ENCODE data around the gene DYNLT4. TPM values are rescaled to one million over a fixed set of nuclear protein-coding genes. Genes with fewer than 3 reads are reported as not detected.

DYNLT4 gene
- total and polyA plus RNA-seq, 2 donors (not counting 3 experiments of a cell fraction or from before 2014, with no cell fraction given): 0.46 to 0.62 TPM

GRCh38 chr1:44855742-44856141 is 48.6 kb upstream of the DYNLT4 start:
- POLR2A ChIA-PET: interaction anchor here (0.7 kb wide), 1 partner anchor 448 kb away, joined by 3 read pairs; no protein-coding TSS in a partner anchor
- CTCF ChIA-PET: no interaction called here

More at GRCh38 chr1:44855742-44856141, 48.6 kb upstream of the DYNLT4 start:
- no peak overlapping the region for H3K4me3 ChIP-seq (replicated peaks in 1 of 3; ENCODE audit: insufficient read depth in 1 of 3, low read depth in 1 of 3, low read length in 3 of 3)
- intact Hi-C loops (cut with micrococcal nuclease): no loop called here
- no peaks in the 10 kb centered on the region for H3K27me3 ChIP-seq (ENCODE audit: control insufficient read depth in 2 of 2, insufficient read depth in 2 of 2, low read length in 2 of 2)
- DNase-seq (ENCODE audit: low read depth, low spot score): no peak
- peaks cover 0 to 3% of the 10 kb centered on the region in 2 experiments for H3K36me3 ChIP-seq (ENCODE audit: control insufficient read depth in 2 of 2, extremely low read depth in 1 of 2, insufficient read depth in 2 of 2, low read length in 2 of 2)
- no peaks in the 10 kb centered on the region for H3K79me2 ChIP-seq (ENCODE audit: control insufficient read depth, insufficient read depth, low read length)
- no peaks in the 10 kb centered on the region for H3K9me1 ChIP-seq (replicated peaks; ENCODE audit: control insufficient read depth, extremely low read depth, insufficient read depth, low read length)
- no peak overlapping the region for H3K27ac ChIP-seq (ENCODE audit: insufficient read depth, low read depth, low read length)
- H3K9ac ChIP-seq (replicated peaks; ENCODE audit: extremely low read depth, insufficient read depth, low read length): no peak overlapping the region
- H3K4me2 ChIP-seq (ENCODE audit: insufficient read depth, low read length): no peak overlapping the region
- TF ChIP-seq MAX (IDR thresholded peaks at IDR 0.05; ENCODE audit: insufficient read depth, insufficient read length) (no peak), POLR2A (IDR thresholded peaks at IDR 0.05; ENCODE audit: low read depth, low read length) (no peak), MYC (IDR thresholded peaks at IDR 0.05; ENCODE audit: low read depth, low read length) (no peak), CTCF (IDR thresholded peaks at IDR 0.05; ENCODE audit: extremely low read depth in 1 of 2, insufficient read depth in 1 of 2, low read depth in 1 of 2, low read length in 2 of 2) (no peak), POLR2AphosphoS5 (IDR thresholded peaks at IDR 0.05; ENCODE audit: insufficient read depth, low read depth, low read length) (no peak), JUN (IDR thresholded peaks at IDR 0.05; ENCODE audit: borderline replicate concordance, insufficient read depth, insufficient read length, low read depth) (no peak), FOS (IDR thresholded peaks at IDR 0.05; ENCODE audit: borderline replicate concordance, insufficient read depth, low read length) (no peak), GATA2 (IDR thresholded peaks at IDR 0.05; ENCODE audit: insufficient read depth, insufficient read length, low read depth, low read length) (no peak), EZH2 (IDR thresholded peaks at IDR 0.05; ENCODE audit: borderline replicate concordance, low read depth, low read length, severe bottlenecking) (no peak)
- H3K4me1 ChIP-seq (ENCODE audit: control insufficient read depth, extremely low read depth, insufficient read depth, low read length): no peaks in the 10 kb centered on the region
- dilution Hi-C loops (cut with MboI; ENCODE audit: extremely low pct_ligation_motif_present, low sequenced_read_pairs): no loop called here
- no peaks in the 10 kb centered on the region for H4K20me1 ChIP-seq (replicated peaks; ENCODE audit: control insufficient read depth, extremely low read depth, insufficient read depth, low read length)
- H3K9me3 ChIP-seq (replicated peaks; ENCODE audit: control insufficient read depth, insufficient read depth, low read length): no peaks in the 10 kb centered on the region
- BruUV-seq (replicated peaks): no TSS peak
- no peak overlapping the region for H2AFZ ChIP-seq (ENCODE audit: low read depth, low read length)
- no peak for FAIRE-seq
